Myometrial cell (primary cell): Measurements from ENCODE around the gene KLHDC10. TPM values are rescaled to one million over a fixed set of nuclear protein-coding genes. Genes with fewer than 3 reads are reported as not detected.

Experiments used
- total RNA-seq: library from RNA; depleted of rRNA; stranded (reverse); fragments of >200 nt; gene quantifications from 2 replicates; pipeline ENCODE4 v1.2.3, GENCODE V29; 2015

Gene KLHDC10, protein sequence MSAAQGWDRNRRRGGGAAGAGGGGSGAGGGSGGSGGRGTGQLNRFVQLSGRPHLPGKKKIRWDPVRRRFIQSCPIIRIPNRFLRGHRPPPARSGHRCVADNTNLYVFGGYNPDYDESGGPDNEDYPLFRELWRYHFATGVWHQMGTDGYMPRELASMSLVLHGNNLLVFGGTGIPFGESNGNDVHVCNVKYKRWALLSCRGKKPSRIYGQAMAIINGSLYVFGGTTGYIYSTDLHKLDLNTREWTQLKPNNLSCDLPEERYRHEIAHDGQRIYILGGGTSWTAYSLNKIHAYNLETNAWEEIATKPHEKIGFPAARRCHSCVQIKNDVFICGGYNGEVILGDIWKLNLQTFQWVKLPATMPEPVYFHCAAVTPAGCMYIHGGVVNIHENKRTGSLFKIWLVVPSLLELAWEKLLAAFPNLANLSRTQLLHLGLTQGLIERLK
- total RNA-seq: 11.5 and 17.5 TPM in 2 replicates

GRCh38 chr7:130069978-130070860, at the start of gene KLHDC10:
Gene KLHDC10, plus strand, starts transcription at chr7:130070534. Its CDS starts 110 bp downstream, at chr7:130070644.

Other genes with a start within 250 kb of the KLHDC10 start
- 44.0 and 46.4 TPM in 2 replicates for gene UBE2H, start 117.6 kb upstream of the KLHDC10 start, total RNA-seq
- 20.9 and 32.3 TPM in 2 replicates for gene ZC3HC1, start 19.2 kb upstream of the KLHDC10 start, total RNA-seq
- 6.6 and 11.9 TPM in 2 replicates for gene TMEM209, start 134.9 kb downstream of the KLHDC10 start, total RNA-seq
- gene SSMEM1, start 137.3 kb downstream of the KLHDC10 start, total RNA-seq: not detected in 2 replicates
- 0.89 TPM in 1 of 2 replicates, not detected in the other for gene CPA2, start 196.3 kb downstream of the KLHDC10 start, total RNA-seq
- 7.5 and 13.1 TPM in 2 replicates for gene CPA4, start 222.6 kb downstream of the KLHDC10 start, total RNA-seq